ENCODE data around the gene DUOX1. TPM values are rescaled to one million over a fixed set of nuclear protein-coding genes. Genes with fewer than 3 reads are reported as not detected.

The DUOX1 gene
- total and polyA plus RNA-seq, 2 donors (not counting 3 experiments of a cell fraction or from before 2014, with no cell fraction given) = not detected

GRCh38 chr15:45091161-45091560 lies 38.6 kb upstream of the DUOX1 start:
- Histone ChIP-seq H3K27me3 (ENCODE audit: control insufficient read depth in 2 of 2, insufficient read depth in 2 of 2, low read length in 2 of 2) (peaks cover 28 to 33% of the 10 kb centered on the region in 2 experiments), H2AFZ (ENCODE audit: low read depth, low read length) (no peak overlapping the region), H3K9me1 (replicated peaks; ENCODE audit: control insufficient read depth, extremely low read depth, insufficient read depth, low read length) (no peaks in the 10 kb centered on the region), H3K36me3 (ENCODE audit: control insufficient read depth in 2 of 2, extremely low read depth in 1 of 2, insufficient read depth in 2 of 2, low read length in 2 of 2) (no peaks in the 10 kb centered on the region), H3K4me2 (ENCODE audit: insufficient read depth, low read length) (no peak overlapping the region), H4K20me1 (replicated peaks; ENCODE audit: control insufficient read depth, extremely low read depth, insufficient read depth, low read length) (no peaks in the 10 kb centered on the region), H3K79me2 (ENCODE audit: control insufficient read depth, insufficient read depth, low read length) (no peaks in the 10 kb centered on the region), H3K4me3 (replicated peaks in 1 of 3; ENCODE audit: insufficient read depth in 1 of 3, low read depth in 1 of 3, low read length in 3 of 3) (no peak overlapping the region), H3K9me3 (replicated peaks; ENCODE audit: control insufficient read depth, insufficient read depth, low read length) (no peaks in the 10 kb centered on the region), H3K27ac (ENCODE audit: insufficient read depth, low read depth, low read length) (no peak overlapping the region), H3K9ac (replicated peaks; ENCODE audit: extremely low read depth, insufficient read depth, low read length) (no peak overlapping the region), H3K4me1 (ENCODE audit: control insufficient read depth, extremely low read depth, insufficient read depth, low read length) (no peaks in the 10 kb centered on the region)
- no TSS peak for BruUV-seq (replicated peaks)
- ChIA-PET CTCF (no interaction called here), POLR2A (no interaction called here)
- dilution Hi-C loops (cut with MboI; ENCODE audit: extremely low pct_ligation_motif_present, low sequenced_read_pairs) = no loop called here
- TF ChIP-seq POLR2AphosphoS5 (IDR thresholded peaks at IDR 0.05; ENCODE audit: insufficient read depth, low read depth, low read length) (no peak), GATA2 (IDR thresholded peaks at IDR 0.05; ENCODE audit: insufficient read depth, insufficient read length, low read depth, low read length) (no peak), MYC (IDR thresholded peaks at IDR 0.05; ENCODE audit: low read depth, low read length) (no peak)
- intact Hi-C loops (cut with micrococcal nuclease) = no loop called here
- DNase-seq (ENCODE audit: low read depth, low spot score) (no peak), FAIRE-seq (no peak)

GRCh38 chr15:45091576-45091975 lies 38.2 kb upstream of the DUOX1 start:
- Histone ChIP-seq H3K4me1 (ENCODE audit: control insufficient read depth, extremely low read depth, insufficient read depth, low read length) (no peaks in the 10 kb centered on the region), H3K79me2 (ENCODE audit: control insufficient read depth, insufficient read depth, low read length) (no peaks in the 10 kb centered on the region), H4K20me1 (replicated peaks; ENCODE audit: control insufficient read depth, extremely low read depth, insufficient read depth, low read length) (no peaks in the 10 kb centered on the region), H3K4me3 (replicated peaks in 1 of 3; ENCODE audit: insufficient read depth in 1 of 3, low read depth in 1 of 3, low read length in 3 of 3) (no peak overlapping the region), H2AFZ (ENCODE audit: low read depth, low read length) (no peak overlapping the region), H3K4me2 (ENCODE audit: insufficient read depth, low read length) (no peak overlapping the region), H3K27ac (ENCODE audit: insufficient read depth, low read depth, low read length) (no peak overlapping the region), H3K9me1 (replicated peaks; ENCODE audit: control insufficient read depth, extremely low read depth, insufficient read depth, low read length) (no peaks in the 10 kb centered on the region), H3K27me3 (ENCODE audit: control insufficient read depth in 2 of 2, insufficient read depth in 2 of 2, low read length in 2 of 2) (peaks cover 28 to 33% of the 10 kb centered on the region in 2 experiments), H3K9ac (replicated peaks; ENCODE audit: extremely low read depth, insufficient read depth, low read length) (no peak overlapping the region), H3K36me3 (ENCODE audit: control insufficient read depth in 2 of 2, extremely low read depth in 1 of 2, insufficient read depth in 2 of 2, low read length in 2 of 2) (no peaks in the 10 kb centered on the region), H3K9me3 (replicated peaks; ENCODE audit: control insufficient read depth, insufficient read depth, low read length) (no peaks in the 10 kb centered on the region)
- TF ChIP-seq POLR2A (IDR thresholded peaks at IDR 0.05; ENCODE audit: low read depth, low read length) (no peak), GATA2 (IDR thresholded peaks at IDR 0.05; ENCODE audit: insufficient read depth, insufficient read length, low read depth, low read length) (no peak), MYC (IDR thresholded peaks at IDR 0.05; ENCODE audit: low read depth, low read length) (no peak), CTCF (IDR thresholded peaks at IDR 0.05; ENCODE audit: extremely low read depth in 1 of 2, insufficient read depth in 1 of 2, low read depth in 1 of 2, low read length in 2 of 2) (no peak), JUN (IDR thresholded peaks at IDR 0.05; ENCODE audit: borderline replicate concordance, insufficient read depth, insufficient read length, low read depth) (no peak), POLR2AphosphoS5 (IDR thresholded peaks at IDR 0.05; ENCODE audit: insufficient read depth, low read depth, low read length) (no peak), EZH2 (IDR thresholded peaks at IDR 0.05; ENCODE audit: borderline replicate concordance, low read depth, low read length, severe bottlenecking) (no peak), MAX (IDR thresholded peaks at IDR 0.05; ENCODE audit: insufficient read depth, insufficient read length) (no peak), FOS (IDR thresholded peaks at IDR 0.05; ENCODE audit: borderline replicate concordance, insufficient read depth, low read length) (no peak)
- FAIRE-seq = no peak
- dilution Hi-C loops (cut with MboI; ENCODE audit: extremely low pct_ligation_motif_present, low sequenced_read_pairs) = no loop called here
- no TSS peak for BruUV-seq (replicated peaks)
- intact Hi-C loops (cut with micrococcal nuclease) = no loop called here
- ChIA-PET POLR2A (no interaction called here), CTCF (no interaction called here)
- DNase-seq (ENCODE audit: low read depth, low spot score) = no peak
